Neural cell (in vitro differentiated cells): ENCODE data around the gene CRYGA. TPM values are rescaled to one million over a fixed set of nuclear protein-coding genes. Genes with fewer than 3 reads are reported as not detected.

Source experiments
- H2AFZ ChIP-seq: fragments of 200-600, 300-800 bp; sonication (generic), shearing (Covaris generic); 2 replicates; pipeline ENCODE4 v1.6.0; 2014; ENCODE audit warnings: low read depth, mild to moderate bottlenecking, antibody characterized with exemption, low read length, moderate library complexity
- H3F3A ChIP-seq: fragments of 200-600 bp; shearing (Covaris generic); 2 replicates; pipeline ENCODE4 v1.6.1; 2016; ENCODE audit warnings: mild to moderate bottlenecking, moderate library complexity, mixed read lengths, antibody characterized with exemption, low read length; ENCODE audit not compliant: insufficient read depth, poor library complexity, severe bottlenecking
- H3K27ac ChIP-seq: fragments of 200-600, 300-800 bp; sonication (generic), shearing (Covaris generic); 2 replicates; pipeline ENCODE4 v1.5.1; 2014; ENCODE audit warnings: mild to moderate bottlenecking, low read length, moderate library complexity
- H3K27me3 ChIP-seq: fragments of 300-800, 200-600 bp; sonication (generic), shearing (Covaris generic); 2 replicates; pipeline ENCODE4 v1.6.0; 2014; ENCODE audit warnings: mild to moderate bottlenecking, low read depth, low read length, moderate library complexity; ENCODE audit not compliant: insufficient read depth
- H3K36me3 ChIP-seq: fragments of 300-800, 200-600 bp; sonication (generic), shearing (Covaris generic); 2 replicates; pipeline ENCODE4 v1.5.1; 2014; ENCODE audit warnings: mild to moderate bottlenecking, antibody characterized with exemption, low read length, moderate library complexity; ENCODE audit not compliant: insufficient read depth
- H3K4me2 ChIP-seq: fragments of 300-800, 200-600 bp; sonication (generic), shearing (Covaris generic); 2 replicates; pipeline ENCODE4 v1.6.0; 2014; ENCODE audit warnings: mild to moderate bottlenecking, low read length
- H3K4me3 ChIP-seq: fragments of 300-800, 200-600 bp; sonication (generic), shearing (Covaris generic); 2 replicates; pipeline ENCODE4 v1.5.1; 2014; ENCODE audit warnings: mild to moderate bottlenecking, low read length, moderate library complexity
- H3K79me2 ChIP-seq: fragments of 200-600 bp; shearing (Covaris generic); replicated peaks from 2 replicates; pipeline ENCODE4 v1.6.0; 2014; ENCODE audit warnings: mild to moderate bottlenecking, low read length, moderate library complexity; ENCODE audit not compliant: insufficient read depth
- H3K9ac ChIP-seq: fragments of 300-800, 200-600 bp; sonication (generic), shearing (Covaris generic); 2 replicates; pipeline ENCODE4 v1.6.1; 2016; ENCODE audit warnings: mild to moderate bottlenecking, low read length, mixed read lengths
- H3K9me2 ChIP-seq: fragments of 200-600 bp; shearing (Covaris generic); 2 replicates; pipeline ENCODE4 v1.6.1; 2016; ENCODE audit warnings: mild to moderate bottlenecking, low read length, mixed read lengths; ENCODE audit not compliant: insufficient read depth
- H3K9me3 ChIP-seq: fragments of 200-600, 300-800 bp; sonication (generic), shearing (Covaris generic); 2 replicates; pipeline ENCODE4 v1.6.1; 2016; ENCODE audit warnings: mild to moderate bottlenecking, mixed run types, low read length, moderate library complexity, mixed read lengths
- H4K20me1 ChIP-seq: fragments of 200-600 bp; shearing (Covaris generic); 2 replicates; pipeline ENCODE4 v1.6.1; 2016; ENCODE audit warnings: mild to moderate bottlenecking, mixed run types; ENCODE audit not compliant: insufficient read depth
- CTCF ChIP-seq: fragments of 450-650 bp; IDR thresholded peaks from 2 replicates; pipeline ENCODE4 v1.5.1; 2014; ENCODE audit warnings: antibody characterized with exemption, mild to moderate bottlenecking, moderate library complexity; ENCODE audit not compliant: poor library complexity, severe bottlenecking
- EP300 ChIP-seq: fragments of 450-650 bp; conservative IDR thresholded peaks from 2 replicates; pipeline ENCODE4 v1.6.1; 2014; ENCODE audit warnings: antibody characterized with exemption, mild to moderate bottlenecking, moderate library complexity; ENCODE audit not compliant: poor library complexity, severe bottlenecking
- MXI1 ChIP-seq: fragments of 450-650 bp; conservative IDR thresholded peaks from 2 replicates; pipeline ENCODE4 v1.6.1; 2014; ENCODE audit warnings: antibody characterized with exemption, mild to moderate bottlenecking; ENCODE audit not compliant: poor library complexity, severe bottlenecking
- POLR2AphosphoS5 ChIP-seq: IDR thresholded peaks from 2 replicates; pipeline ENCODE4 v1.6.1; 2012
- RAD21 ChIP-seq: fragments of 450-650 bp; conservative IDR thresholded peaks from 2 replicates; pipeline ENCODE4 v1.6.1; 2014; ENCODE audit warnings: antibody characterized with exemption, mild to moderate bottlenecking, moderate library complexity
- TAF1 ChIP-seq: IDR thresholded peaks from 2 replicates; pipeline ENCODE4 v1.6.1; 2012; ENCODE audit warnings: low read depth
- polyA plus RNA-seq: library from polyadenylated mRNA; depleted of rRNA; stranded (reverse); fragments of >200 nt; gene quantifications from 2 replicates; pipeline ENCODE4 v1.2.3, GENCODE V29; 2014
- TF ChIP-seq, protein P1 (sequence below): IDR thresholded peaks from 2 replicates; pipeline ENCODE4 v1.6.1; 2012; ENCODE audit warnings: borderline replicate concordance

The CRYGA gene
- polyA plus RNA-seq, 1 donor from 2014 or later, result not detected

DNA sequence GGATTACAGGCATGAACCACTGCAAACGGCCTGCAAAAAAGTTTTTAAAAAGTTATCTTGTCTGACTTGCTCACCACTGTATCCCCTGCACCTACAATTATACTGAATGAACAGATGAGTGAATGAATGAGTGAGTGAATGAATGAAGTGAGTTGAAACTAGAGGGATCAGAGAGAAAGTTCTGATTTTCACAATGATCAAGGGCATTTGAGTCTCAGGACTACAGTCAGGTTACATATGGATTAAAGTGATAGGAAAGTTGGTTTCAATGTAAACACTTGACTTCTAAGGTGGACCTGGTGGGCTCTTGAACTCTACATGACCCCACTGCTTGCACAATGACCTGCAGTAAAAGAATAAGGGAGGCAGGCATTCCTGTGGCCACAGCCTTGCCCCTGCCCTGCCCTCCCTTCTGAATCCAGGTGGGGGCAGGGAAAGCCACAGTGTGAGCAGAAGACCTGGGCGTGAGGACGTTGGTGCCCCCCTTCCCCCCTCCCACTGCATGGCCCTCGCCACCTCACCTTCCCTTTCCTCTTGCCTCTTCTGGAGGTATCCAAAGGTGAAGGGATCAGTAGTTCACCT is 15.7 kb upstream of the CRYGA start:
- H3K79me2 ChIP-seq, result no peaks in the 10 kb centered on the region
- H2AFZ ChIP-seq, result no peak overlapping the region
- no peaks in the 10 kb centered on the region for H3K36me3 ChIP-seq
- no peaks in the 10 kb centered on the region for H4K20me1 ChIP-seq
- H3K4me2 ChIP-seq, result no peak overlapping the region
- H3K27me3 ChIP-seq, result no peaks in the 10 kb centered on the region
- no peaks in the 10 kb centered on the region for H3F3A ChIP-seq
- no peaks in the 10 kb centered on the region for H3K9me3 ChIP-seq
- no peak overlapping the region for H3K9ac ChIP-seq
- H3K9me2 ChIP-seq, result no peaks in the 10 kb centered on the region
- no peak overlapping the region for H3K27ac ChIP-seq
- H3K4me3 ChIP-seq, result no peak overlapping the region
- TF ChIP-seq, protein P1, sequence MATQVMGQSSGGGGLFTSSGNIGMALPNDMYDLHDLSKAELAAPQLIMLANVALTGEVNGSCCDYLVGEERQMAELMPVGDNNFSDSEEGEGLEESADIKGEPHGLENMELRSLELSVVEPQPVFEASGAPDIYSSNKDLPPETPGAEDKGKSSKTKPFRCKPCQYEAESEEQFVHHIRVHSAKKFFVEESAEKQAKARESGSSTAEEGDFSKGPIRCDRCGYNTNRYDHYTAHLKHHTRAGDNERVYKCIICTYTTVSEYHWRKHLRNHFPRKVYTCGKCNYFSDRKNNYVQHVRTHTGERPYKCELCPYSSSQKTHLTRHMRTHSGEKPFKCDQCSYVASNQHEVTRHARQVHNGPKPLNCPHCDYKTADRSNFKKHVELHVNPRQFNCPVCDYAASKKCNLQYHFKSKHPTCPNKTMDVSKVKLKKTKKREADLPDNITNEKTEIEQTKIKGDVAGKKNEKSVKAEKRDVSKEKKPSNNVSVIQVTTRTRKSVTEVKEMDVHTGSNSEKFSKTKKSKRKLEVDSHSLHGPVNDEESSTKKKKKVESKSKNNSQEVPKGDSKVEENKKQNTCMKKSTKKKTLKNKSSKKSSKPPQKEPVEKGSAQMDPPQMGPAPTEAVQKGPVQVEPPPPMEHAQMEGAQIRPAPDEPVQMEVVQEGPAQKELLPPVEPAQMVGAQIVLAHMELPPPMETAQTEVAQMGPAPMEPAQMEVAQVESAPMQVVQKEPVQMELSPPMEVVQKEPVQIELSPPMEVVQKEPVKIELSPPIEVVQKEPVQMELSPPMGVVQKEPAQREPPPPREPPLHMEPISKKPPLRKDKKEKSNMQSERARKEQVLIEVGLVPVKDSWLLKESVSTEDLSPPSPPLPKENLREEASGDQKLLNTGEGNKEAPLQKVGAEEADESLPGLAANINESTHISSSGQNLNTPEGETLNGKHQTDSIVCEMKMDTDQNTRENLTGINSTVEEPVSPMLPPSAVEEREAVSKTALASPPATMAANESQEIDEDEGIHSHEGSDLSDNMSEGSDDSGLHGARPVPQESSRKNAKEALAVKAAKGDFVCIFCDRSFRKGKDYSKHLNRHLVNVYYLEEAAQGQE, result no peak
- TF ChIP-seq POLR2AphosphoS5, result no peak
- TF ChIP-seq RAD21, result no peak
- no peak for TF ChIP-seq CTCF
- TF ChIP-seq MXI1, result no peak
- TF ChIP-seq EP300, result no peak

DNA sequence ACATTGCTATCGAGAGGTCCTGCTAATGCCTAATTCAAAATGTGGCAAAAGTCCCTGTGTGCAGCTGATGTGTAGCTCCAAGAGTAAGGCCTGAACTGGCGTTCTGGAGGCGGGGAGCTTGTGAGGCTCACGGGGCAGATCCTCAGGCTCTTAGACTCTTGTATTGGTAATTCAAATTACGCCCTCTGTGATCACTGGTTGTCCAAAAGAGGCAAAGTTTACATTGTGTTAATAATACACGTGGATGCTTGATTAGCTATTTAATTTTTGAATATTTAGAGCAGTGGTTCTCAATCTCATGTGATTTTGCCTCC is 12.4 kb upstream of the CRYGA start:
- H3K9me3 ChIP-seq, result no peaks in the 10 kb centered on the region
- H3F3A ChIP-seq, result no peaks in the 10 kb centered on the region
- no peak overlapping the region for H3K4me2 ChIP-seq
- TF ChIP-seq CTCF (no peak), TAF1 (no peak), RAD21 (no peak)
- no peak overlapping the region for H2AFZ ChIP-seq
- H4K20me1 ChIP-seq, result no peaks in the 10 kb centered on the region
- H3K4me3 ChIP-seq, result no peak overlapping the region
- H3K79me2 ChIP-seq, result no peaks in the 10 kb centered on the region
- H3K36me3 ChIP-seq, result no peaks in the 10 kb centered on the region
- H3K27me3 ChIP-seq, result no peaks in the 10 kb centered on the region
- H3K9ac ChIP-seq, result no peak overlapping the region
- no peak overlapping the region for H3K27ac ChIP-seq
- no peaks in the 10 kb centered on the region for H3K9me2 ChIP-seq
